ENCODE data around the gene CTIF.

- TF ChIP-seq CTCF (IDR thresholded peaks at IDR 0.05; ENCODE audit: low read depth, low read length) (no peak), EZH2phosphoT487 (IDR thresholded peaks at IDR 0.05; ENCODE audit: low read depth) (no peak)
These were observed 314.0 kb downstream of the CTIF start for GRCh38 chr18:48852794-48853193.
